HL-60 (cell line): Measurements from ENCODE around the gene RNF26.

Experiments
- DNase-seq, 2 experiments: peaks; one replicate each; pipeline ENCODE4 v3.0.0-alpha.2; 2010 to 2020; ENCODE audit warnings: low read depth in 1 of 2, low spot score in 1 of 2
- H3K27ac ChIP-seq: fragments of 250-450 bp; sonication (Bioruptor Pico); replicated peaks from 2 replicates; pipeline ENCODE4 v1.5.1; 2020; ENCODE audit warnings: mild to moderate bottlenecking, moderate library complexity
- H3K27me3 ChIP-seq: fragments of 250-450 bp; sonication (Bioruptor Pico); 2 replicates; pipeline ENCODE4 v1.5.1; 2021; ENCODE audit warnings: mild to moderate bottlenecking, moderate library complexity; ENCODE audit not compliant: insufficient read depth, poor library complexity, severe bottlenecking
- H3K4me3 ChIP-seq: replicated peaks from 2 replicates; pipeline ENCODE4 v1.5.1; 2011; ENCODE audit warnings: mild to moderate bottlenecking, control low read depth, low read length; ENCODE audit not compliant: insufficient read depth
- CTCF ChIP-seq: IDR thresholded peaks from one replicate; pipeline ENCODE4 v1.5.1; 2011; ENCODE audit warnings: low read length, control low read depth, inconsistent platforms; ENCODE audit not compliant: insufficient read depth
- GABPA ChIP-seq: IDR thresholded peaks from 2 replicates; pipeline ENCODE4 v1.6.1; 2012; ENCODE audit warnings: low read depth
- POLR2AphosphoS5 ChIP-seq: IDR thresholded peaks from 2 replicates; pipeline ENCODE4 v1.6.1; 2012; ENCODE audit warnings: low read depth
- REST ChIP-seq: IDR thresholded peaks from 2 replicates; pipeline ENCODE4 v1.6.1; 2012; ENCODE audit warnings: low read depth; ENCODE audit not compliant: insufficient replicate concordance
- SPI1 ChIP-seq: IDR thresholded peaks from 2 replicates; pipeline ENCODE4 v1.6.1; 2012; ENCODE audit warnings: low read depth, mild to moderate bottlenecking, borderline replicate concordance

The RNF26 gene

GRCh38 chr11:119318240-119319135, 15.8 kb upstream of the RNF26 start:
- H3K27ac ChIP-seq: peak overlapping the region; percentile 39
- TF ChIP-seq CTCF (no peak), GABPA (peak; percentile 38; the same call in 1 of the 2 replicates)
- H3K27me3 ChIP-seq: peaks cover 38% of the 10 kb centered on the region
- H3K4me3 ChIP-seq: no peak overlapping the region
- DNase-seq: peak; percentile 71 to 83

- TF ChIP-seq SPI1: no peak
- TF ChIP-seq CTCF: no peak
- TF ChIP-seq GABPA: no peak
- TF ChIP-seq REST: no peak
- TF ChIP-seq POLR2AphosphoS5: no peak
- Histone ChIP-seq H3K27me3 (peaks cover 31% of the 10 kb centered on the region), H3K4me3 (no peak overlapping the region), H3K27ac (peak overlapping the region; percentile 39)
- no peak for DNase-seq
Observed at GRCh38 chr11:119319136-119319699, 15.1 kb upstream of the RNF26 start.

GRCh38 chr11:119319700-119320239, 14.6 kb upstream of the RNF26 start:
- no peak for TF ChIP-seq REST
- TF ChIP-seq POLR2AphosphoS5: no peak
- no peak for TF ChIP-seq GABPA
- no peak for TF ChIP-seq SPI1
- TF ChIP-seq CTCF: no peak
- H3K27ac ChIP-seq: no peak overlapping the region
- peaks cover 25% of the 10 kb centered on the region for H3K27me3 ChIP-seq
- DNase-seq: no peak
- no peak overlapping the region for H3K4me3 ChIP-seq
